Measurements from ENCODE around the gene RSPO4.

The RSPO4 gene

DNA sequence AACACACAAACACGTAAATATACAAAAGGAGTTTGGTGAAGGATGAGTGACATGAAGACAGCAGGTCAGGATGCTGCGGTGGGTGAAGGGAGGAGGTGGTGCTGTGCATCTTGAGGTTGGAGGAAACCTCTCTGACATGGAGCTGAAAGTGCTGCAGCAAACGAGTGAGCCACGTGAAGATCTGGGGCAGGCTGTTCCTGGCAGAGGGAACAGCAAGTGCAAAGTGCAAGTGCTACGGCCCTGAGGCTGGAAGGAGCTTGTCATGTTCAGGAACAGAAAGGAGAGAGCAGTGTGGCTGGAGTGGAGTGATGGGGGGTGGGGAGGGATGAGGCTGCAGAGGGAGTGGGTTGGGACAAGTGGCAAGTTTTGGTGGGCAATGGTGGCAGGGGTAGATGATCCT, 61.2 kb downstream of the RSPO4 start:
- no peak for DNase-seq (ENCODE audit: low spot score)

DNA sequence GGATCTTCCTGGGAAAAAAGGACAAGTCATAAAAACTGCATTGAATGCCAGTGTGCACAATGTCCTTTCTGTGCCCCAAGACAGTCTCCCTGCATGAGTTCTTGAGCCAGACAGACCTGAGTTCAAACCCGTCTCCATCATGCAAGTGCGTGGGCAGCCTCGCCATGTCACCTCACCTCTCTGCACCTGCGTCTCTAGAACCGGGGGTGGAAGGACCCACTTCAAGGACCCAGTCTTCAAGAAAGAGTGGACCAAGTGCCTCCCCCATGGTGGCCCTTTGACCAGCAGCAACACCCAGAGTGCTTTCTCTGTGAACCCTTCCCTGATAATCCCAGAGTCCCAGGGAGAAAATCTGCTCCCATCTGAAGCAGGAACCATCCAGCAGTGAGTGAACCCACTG, 62.5 kb downstream of the RSPO4 start:
- DNase-seq (ENCODE audit: low spot score), result no peak

DNA sequence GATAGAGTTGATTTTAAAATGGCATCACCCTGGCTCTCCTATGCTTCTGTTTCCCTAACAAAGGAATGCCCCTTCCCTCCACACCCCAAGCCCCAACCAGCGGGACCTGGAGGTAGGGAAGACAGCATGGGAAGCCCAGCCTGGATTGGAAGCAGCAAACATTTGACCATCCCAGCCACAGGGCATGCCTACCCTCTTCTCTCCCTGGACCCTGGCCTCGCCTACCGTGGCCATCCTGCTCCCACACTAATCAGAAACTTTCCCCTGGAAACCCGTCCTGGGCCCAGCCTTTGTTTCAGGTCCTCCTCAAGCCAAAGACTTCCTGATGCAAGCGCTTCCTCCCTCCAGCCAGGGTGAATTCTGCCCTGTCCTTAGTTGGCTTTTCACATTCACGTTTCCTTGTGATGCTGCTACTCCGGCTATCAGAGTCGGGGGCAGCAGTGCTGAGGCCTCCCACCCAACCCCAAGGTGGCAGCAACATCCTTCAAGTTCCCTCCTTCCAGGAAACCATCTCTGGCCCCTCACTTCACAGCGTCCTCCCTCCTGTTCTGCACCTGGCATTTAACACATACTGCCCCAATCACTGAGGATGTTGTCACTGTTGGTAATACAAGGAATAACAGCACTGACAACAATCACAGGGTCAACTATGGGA, 67.8 kb downstream of the RSPO4 start:
- DNase-seq (ENCODE audit: low spot score), result no peak

DNA sequence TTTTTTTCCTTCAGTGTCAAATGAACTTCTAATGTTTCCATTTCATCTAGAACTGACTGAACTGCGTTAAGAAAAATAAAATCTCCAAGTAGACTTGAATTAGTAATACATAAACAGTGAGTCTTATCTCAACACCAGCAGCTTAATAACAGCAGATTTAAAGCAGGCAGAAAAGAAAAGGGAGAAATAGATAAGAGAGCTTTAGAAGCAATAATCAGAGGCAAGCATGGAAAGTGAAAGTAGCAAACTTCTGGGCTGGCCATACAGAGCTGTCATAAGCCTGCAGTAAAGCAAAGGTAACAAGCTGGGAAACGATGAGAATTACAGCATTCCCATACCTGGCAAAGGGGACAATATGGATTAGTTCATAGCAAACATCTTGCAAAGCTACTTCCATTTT, 69.1 kb downstream of the RSPO4 start:
- DNase-seq (ENCODE audit: low spot score), result no peak

DNA sequence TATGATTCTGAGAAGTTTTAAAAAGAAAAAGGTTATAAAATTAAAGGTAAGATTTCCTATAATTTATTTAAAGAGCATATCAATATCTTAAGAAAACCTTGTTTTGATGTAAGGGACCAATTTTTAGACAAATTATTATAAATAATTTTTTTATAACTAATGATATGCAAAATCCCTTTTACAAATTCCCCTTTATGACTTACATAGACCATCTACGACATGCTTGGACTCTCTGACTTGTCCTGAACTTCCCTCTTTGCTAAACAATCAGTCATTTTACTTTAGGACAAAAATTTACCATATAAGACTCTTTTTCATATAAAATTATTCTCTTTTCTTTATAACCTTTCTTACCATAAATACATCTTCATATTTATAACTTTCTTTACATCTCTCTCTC, 70.7 kb downstream of the RSPO4 start:
- DNase-seq (ENCODE audit: low spot score), result no peak

DNA sequence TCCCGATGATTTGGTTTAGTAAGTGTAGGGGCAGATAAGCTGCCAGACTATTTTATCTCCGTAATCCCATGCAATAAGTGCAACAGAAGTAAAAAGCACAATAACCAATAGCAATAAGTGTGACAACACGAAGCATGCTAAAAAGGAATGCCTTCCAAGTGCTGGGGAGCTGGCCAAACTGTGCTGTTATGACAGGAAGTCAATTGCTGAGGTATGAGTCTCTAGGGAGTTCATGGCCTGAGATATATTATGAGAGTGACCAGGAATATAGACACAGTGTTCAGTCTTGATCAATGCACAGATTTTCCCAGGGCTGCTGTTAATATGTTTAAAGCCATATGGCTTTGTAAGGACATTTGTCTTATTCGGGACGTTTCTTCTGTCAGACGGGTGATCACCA, 75.4 kb downstream of the RSPO4 start:
- DNase-seq (ENCODE audit: low spot score), result no peak

DNA sequence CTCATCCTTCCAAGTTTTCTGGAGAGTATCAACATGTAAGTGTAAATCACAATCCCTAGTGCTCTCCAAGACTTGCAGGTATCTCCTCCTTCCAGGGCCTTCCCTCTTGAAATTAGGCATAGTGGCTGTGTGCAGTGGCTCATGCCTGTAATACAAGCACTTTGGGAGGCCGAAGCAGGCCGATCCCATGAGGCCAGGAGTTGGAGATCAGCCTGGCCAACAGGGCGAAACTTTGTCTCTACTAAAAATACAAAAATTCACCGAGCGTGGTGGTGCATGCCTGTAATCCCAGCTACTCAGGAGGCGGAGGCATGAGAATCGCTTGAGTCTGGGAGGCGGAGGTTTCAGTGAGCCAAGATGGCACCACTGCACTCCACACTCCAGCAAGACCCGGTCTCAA, 76.6 kb downstream of the RSPO4 start:
- no peak for DNase-seq (ENCODE audit: low spot score)

DNA sequence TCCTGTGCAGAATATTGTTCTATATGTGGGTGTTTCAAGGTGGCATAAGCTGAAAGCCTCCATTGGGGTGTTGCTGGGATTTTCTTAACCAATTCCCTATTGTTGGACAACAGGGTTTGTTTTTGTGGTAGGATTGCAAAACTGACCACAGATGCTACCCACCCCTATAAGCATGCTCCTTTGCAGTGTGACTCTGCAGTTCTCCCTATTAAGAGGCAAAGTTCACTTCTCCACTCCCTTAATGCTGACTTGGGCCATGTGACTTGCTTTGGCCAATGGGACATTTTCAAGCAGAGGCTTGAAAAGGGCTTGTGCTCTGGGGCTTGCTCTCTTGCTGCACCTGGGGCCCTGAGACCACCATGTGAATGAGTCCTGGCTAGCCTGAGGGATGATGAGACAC, 77.5 kb downstream of the RSPO4 start:
- no peak for DNase-seq (ENCODE audit: low spot score)

DNA sequence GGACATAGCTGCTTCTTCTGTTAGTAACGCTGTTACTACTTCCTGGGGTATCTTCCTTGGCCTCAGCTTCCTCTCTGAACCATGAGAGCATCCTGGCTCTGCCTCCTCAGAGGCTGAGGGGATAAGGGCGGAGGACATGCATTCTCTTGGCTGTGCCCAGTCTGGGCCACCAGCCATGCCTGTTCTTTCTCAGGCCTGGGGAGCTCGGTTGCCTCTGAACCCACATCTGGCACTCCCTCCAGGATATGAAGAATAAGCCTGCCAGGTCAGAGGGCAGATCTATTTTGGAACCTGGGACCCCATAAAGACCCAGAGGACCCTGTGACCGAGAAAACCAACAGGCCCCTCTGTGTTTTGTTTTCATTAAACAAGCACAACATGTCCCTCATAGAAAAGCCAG, 79.3 kb downstream of the RSPO4 start:
- DNase-seq (ENCODE audit: low spot score), result no peak

DNA sequence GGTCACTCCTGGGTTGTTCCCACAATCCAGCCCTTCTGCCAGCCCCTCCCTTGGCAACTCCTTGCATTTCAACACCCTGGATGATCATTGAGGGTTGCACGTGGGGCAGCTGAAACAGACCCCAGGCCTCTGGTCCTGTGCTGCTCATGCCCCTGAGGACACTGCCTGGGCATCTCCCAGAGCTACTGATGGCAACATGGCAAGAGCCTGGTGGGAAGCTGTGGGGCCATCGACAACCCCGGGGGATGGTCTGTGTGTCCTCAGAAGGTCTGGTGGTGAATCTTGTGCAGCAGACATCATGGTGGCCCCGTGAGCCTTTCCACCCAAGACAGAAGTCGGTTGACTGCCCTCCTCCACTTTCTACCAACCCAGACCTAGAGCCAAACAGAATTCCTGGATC, 81.0 kb downstream of the RSPO4 start:
- no peak for DNase-seq (ENCODE audit: low spot score)

DNA sequence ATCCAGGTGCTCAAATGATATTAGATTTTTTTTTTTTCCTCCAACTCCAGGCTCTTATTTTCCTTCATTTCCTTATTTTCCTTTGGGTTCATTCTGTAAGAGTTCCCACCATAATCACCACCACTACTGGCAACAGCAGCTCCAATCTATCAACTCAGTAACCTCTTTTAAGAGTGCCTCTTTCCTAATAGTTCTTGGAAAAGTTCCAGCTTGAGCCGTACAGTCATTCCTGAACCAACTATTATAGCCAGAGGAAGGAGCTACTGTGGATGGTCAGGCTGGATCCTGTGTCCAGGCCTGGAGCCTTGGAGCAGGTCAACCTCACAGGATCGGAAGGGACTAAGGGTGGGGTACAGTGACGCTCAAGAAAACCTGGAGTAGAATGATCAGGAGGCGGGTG, 81.8 kb downstream of the RSPO4 start:
- no peak for DNase-seq (ENCODE audit: low spot score)

DNA sequence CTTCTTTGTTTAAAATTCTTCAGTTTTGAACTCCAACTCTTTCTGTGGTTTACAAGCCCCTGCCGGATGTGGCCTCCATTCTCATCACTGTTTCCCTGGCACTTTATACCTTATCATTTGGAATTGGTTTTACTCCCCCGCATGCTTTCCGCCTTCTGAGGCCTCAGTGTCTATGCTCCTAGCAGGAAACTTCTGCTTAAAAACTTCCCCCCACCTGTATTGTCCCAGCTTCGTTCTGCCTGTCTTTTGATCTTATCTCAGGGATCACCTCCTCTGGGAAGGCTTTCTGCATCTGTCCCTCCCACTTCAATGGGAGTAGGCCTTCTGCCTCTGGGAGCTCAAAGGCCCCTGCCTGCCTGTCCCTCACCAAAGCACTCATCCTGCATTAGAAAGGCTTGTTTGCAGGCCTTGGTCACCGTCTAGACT, 82.6 kb downstream of the RSPO4 start:
- no peak for DNase-seq (ENCODE audit: low spot score)

DNA sequence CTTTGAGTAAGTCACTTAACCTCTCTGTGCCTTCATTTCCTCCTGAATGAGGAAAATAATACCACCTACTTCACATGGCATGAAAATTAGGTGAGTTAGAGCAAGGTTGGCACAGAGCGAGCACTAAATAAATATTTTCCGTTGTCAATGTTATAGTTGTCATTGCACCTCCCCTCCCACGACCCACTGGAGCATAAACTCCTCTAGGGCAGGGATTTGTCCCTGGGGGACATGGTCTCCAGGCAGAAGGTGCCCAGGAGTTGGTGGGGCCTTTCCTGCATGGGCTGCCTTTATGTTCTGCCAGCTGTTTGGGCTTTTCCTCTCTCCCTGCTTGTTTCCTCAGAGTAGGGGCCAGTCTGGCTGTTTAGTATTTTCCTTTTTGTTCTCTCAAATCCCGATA, 84.7 kb downstream of the RSPO4 start:
- DNase-seq (ENCODE audit: low spot score), result no peak

DNA sequence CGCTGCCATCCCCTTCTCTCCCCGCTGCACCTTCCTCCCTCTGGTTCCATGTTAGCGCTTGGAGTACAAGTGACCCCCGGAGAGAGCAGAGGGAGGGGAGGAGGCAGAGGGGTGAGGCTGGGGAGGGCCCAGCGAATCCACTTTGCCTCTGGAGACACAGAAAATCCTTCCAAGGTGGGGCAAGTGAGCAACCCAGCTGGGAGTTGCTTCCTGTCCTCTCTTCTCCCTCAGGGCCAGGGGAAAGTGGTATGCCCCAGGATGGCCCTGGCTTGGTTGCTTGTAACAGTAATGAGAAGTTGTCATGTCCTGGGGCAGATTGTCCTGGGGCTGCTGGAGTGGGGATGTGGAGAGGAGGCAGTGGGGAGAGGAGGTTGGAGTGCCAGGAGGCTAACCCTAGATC, 85.3 kb downstream of the RSPO4 start:
- DNase-seq (ENCODE audit: low spot score), result no peak

DNA sequence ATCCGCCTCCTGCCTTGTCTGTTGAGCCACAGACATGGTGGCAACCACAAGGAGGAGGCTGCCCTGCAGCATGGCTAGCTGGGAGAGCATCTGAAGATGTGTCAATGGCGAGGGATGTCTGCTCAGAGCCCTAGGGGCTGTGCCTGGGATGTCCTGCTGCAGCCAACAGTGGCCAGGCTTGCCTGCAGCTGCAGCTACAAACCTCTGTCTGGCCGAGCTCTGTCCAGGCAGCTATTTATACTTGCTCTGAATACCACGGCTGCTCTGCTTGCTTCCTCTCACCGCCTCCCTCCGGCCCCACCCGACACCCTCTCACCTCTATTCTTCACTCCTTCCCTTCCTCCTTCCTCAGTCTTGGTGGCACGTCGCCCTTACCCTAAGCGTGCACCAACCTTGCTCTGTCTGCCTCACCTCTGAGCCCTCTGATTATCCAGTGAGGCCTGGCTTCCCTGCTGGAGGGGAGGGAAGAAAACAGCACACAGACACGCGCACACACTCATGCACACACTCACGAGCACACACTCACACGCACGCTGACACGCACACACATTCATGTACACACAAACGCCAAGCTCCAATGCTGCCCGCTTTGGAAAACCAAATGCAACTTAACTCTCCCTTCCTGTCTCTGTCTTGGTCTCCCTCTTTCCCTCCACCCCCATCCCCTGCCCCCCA, 85.8 kb downstream of the RSPO4 start, which contains the start of gene ANGPT4:
Gene ANGPT4, minus strand, starts transcription at position 210 of the 675 bp plus-strand sequence. Its CDS starts 120 bp downstream, at position 90.
- no peak for DNase-seq (ENCODE audit: low spot score)

DNA sequence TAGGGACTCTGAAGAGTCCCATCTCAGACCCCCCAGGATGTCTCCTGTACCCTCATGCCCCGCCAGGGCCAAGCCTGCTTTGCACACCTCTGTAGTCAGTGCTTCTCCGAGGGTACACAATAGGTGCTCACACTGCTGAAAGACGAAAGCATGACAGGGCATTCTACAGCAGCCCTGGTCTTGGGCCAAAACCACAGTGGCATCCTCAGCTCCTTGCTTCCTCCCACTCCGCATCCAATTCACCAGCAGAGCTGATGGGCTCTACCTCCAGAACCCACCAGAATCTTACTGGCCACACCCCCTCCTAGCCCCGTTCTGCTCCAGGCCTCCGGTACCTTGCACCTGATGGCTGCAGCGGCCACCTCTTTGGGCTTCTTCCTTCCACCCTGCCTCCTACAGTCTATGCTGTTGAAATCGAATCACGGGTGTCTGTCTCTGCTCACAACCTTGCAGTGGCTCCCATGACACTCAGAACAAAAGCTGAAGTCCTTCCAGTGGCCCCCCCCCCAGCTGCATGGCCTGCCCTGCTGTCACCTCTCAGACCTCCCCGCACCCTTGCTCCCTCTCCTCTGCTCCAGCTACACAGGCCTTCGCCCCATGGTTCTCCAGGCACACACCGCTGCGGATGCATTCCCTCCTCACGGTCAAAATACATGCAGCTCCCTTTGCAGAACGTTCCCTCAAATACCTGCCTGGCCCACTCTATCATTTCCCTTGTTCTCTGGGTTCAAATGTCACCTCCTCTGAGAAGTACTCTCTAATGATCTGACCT, 87.2 kb downstream of the RSPO4 start:
- DNase-seq (ENCODE audit: low spot score), result no peak

DNA sequence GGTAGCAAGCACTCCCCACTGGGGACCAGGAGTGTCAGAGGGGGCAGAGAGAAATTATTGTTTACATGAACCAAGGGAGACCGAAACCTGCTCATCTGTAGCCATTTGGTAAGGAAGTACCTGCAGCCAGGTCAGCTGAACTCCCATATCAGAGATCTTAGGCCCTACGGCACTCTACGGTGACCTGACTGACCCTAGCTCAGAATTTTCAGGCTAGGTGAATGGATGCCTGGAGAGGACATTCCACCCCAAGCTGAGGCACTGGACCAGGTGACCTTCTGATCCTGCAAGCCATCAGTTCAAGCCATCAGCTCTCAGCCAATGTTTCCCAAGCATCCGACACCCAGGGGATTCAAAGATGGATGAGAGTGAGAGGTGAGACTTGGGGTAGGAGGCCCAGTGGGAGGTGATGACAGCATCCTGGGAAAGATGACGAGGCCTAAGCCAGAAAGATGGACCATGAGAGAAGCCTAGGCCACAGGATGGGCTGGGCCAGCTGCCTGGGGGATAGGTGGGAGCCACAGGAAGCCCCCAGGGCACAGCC, 88.7 kb downstream of the RSPO4 start:
- DNase-seq (ENCODE audit: low spot score), result no peak

DNA sequence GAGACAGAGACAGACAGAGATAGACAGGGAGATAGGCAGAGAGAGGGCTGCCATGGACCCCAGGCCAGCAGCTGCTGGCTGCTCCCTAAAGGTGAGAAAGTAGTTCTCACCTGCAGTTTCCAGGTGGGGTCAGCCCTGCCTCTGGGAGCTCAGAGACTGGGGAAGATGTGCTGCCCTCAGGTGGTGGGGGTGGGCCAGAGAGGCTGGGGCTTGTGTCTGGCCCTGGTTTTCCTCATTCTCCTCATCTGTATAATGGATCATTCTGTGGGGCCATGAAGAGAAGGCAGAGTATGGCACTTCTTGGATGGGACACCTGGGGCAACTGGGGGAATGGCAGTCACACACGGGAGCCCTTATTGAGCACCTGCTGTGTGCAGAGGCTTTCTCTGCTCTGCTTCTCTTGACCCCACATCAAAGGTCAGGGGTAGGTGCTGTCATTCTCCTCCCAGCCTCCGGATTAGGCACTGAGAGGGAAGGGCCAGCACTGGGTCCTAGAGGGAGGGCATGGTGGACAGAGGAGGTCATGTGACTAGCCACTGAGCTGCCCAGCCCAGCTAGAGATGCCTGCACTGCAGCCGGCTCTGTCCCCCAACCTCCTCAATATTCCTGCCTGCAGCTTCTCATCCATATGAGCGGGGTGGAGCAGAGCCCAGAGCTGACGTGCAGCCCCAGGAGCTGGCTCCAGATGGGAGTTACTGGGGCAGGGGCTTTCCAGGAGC, 90.1 kb downstream of the RSPO4 start:
- DNase-seq (ENCODE audit: low spot score), result no peak

DNA sequence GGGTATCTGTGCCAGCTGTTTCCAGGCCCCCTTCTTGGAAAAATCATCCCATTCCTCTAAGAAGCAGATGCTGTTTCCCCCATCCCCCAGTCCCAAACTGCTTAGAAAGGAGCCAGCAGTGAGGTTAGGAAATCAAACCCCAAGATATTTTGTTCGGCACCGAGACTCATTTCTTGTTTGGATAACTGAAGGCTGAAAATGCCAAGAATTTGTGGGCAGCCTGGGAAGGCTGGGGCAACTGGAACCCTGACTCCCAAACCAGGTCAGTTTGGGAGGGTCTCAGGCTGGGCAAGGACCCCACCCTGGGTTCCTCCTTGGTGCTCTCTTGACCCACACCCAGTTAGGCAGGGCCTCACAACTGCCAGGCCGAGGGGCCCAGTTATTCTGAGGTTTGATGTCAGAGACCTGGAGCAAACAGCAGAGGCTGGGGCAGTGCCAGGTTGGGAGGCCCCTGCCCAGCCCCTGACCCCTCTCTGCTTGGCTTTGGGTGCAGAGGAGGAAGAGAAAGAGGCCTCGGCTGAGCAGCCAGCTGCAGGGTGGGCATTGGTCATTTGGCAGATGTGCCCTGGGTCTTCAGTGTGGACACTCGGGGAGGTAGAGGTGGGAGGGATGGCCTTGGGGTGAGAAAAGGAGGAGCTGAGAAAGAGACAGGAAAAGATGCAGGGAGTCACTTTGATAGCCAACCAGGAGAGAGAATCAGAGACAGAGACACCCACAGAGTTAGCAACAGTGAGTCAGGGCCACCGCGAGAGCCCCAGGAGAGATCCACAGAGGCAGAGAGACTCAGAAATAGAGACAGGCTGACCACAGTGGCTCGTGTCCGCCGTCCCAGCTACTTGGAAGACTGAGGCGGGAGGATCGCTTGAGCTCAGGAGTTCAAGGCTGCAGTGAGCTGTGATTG, 91.0 kb downstream of the RSPO4 start:
- no peak for DNase-seq (ENCODE audit: low spot score)

DNA sequence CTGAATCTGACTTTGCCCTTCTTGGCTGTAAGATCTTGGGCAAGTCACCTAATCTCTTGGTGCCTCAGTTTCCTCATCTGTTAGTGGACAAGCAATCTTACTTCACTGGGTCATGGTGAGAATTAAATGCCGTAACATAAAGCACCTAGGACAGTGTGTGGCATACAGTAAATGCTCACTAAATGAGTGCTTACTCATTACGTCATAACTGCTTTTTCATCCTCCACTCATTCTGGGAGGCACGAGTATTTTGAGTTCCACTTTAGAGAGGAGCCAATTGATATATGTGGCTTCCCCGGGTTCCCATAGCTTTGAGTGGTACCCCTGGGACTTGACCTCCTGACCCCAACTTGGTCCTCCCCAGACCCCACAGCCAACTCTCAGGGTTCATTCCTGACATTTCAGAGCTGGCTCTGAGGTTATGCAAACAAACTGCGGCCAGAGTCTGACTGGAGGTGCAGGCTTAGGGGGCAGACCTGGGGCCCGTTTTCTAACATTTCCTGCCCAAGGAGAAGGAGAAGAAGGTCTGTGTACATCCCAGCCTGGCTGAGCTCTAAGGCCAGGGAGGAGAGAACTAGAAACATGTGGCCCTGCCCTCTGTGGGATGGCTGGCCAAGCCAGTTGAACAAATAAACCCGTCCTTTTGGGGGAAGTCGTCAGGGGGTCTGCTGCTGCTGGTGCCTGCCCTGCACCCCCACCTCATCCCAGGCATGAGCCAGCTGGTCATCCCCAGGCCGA, 91.8 kb downstream of the RSPO4 start:
- no peak for DNase-seq (ENCODE audit: low spot score)

DNA sequence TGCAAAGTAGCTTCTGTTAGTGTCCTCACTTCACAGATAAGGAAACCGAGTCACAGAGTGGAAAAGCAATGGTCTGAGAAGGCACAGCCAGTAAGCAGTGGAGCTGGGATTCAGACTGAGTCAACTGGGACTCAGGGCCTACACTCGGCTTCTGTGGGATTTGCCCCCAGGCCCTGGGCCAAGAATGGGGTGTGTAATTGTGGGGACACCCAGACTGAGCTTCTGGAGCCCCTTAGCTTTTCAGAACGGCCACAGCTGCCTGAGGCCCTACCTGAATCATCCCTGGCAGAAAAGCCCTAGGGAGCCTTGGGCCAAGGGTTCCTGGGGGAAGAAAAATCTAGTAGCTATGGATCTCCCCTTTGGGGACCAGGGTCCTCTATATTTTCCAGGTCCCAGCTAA, 92.5 kb downstream of the RSPO4 start:
- no peak for DNase-seq (ENCODE audit: low spot score)
